HEK293 (cell line): ENCODE data around the gene TNFAIP8.

ENCODE experiments used
- MYNN ChIP-seq: fragments of 450-650 bp; formaldehyde crosslinking; IDR thresholded peaks from 2 replicates; pipeline ENCODE4 v1.5.1; 2016; ENCODE audit warnings: missing biosample characterization, missing genetic modification characterization, borderline replicate concordance
- SETDB1 ChIP-seq: IDR thresholded peaks from one replicate; pipeline ENCODE4 v1.6.1; 2017; ENCODE audit warnings: mild to moderate bottlenecking, low read length, moderate library complexity, mixed read lengths; ENCODE audit not compliant: insufficient read length
- ZNF138 ChIP-seq: fragments of 450-650 bp; formaldehyde crosslinking; IDR thresholded peaks from 2 replicates; pipeline ENCODE4 v1.5.1; 2016; ENCODE audit warnings: missing biosample characterization, missing genetic modification characterization, borderline replicate concordance
- ZNF175 ChIP-seq: fragments of 450-650 bp; formaldehyde crosslinking; IDR thresholded peaks from 2 replicates; pipeline ENCODE4 v1.5.1; 2016; ENCODE audit warnings: missing biosample characterization, missing genetic modification characterization
- ZNF548 ChIP-seq: fragments of 450-650 bp; formaldehyde crosslinking; IDR thresholded peaks from 2 replicates; pipeline ENCODE4 v1.5.1; 2016; ENCODE audit warnings: missing biosample characterization, missing genetic modification characterization
- ZNF561 ChIP-seq: fragments of 450-650 bp; IDR thresholded peaks from 2 replicates; pipeline ENCODE4 v1.5.1; 2018; ENCODE audit warnings: missing biosample characterization, missing genetic modification characterization, borderline replicate concordance
- ZNF76 ChIP-seq: fragments of 450-650 bp; formaldehyde crosslinking; IDR thresholded peaks from 2 replicates; pipeline ENCODE4; 2016; ENCODE audit warnings: low read depth, missing biosample characterization, missing genetic modification characterization, borderline replicate concordance
- ZNF776 ChIP-seq: fragments of 450-650 bp; formaldehyde crosslinking; IDR thresholded peaks from 2 replicates; pipeline ENCODE4 v1.5.0; 2017; ENCODE audit warnings: missing biosample characterization, missing genetic modification characterization, borderline replicate concordance
- TF ChIP-seq, protein P1 (sequence below): fragments of 450-650 bp; formaldehyde crosslinking; IDR thresholded peaks from 2 replicates; pipeline ENCODE4 v1.5.1; 2016; ENCODE audit warnings: missing biosample characterization, missing genetic modification characterization
- TF ChIP-seq, protein P2 (sequence below): fragments of 450-650 bp; formaldehyde crosslinking; IDR thresholded peaks from 2 replicates; pipeline ENCODE4 v1.5.1; 2016; ENCODE audit warnings: missing biosample characterization, missing genetic modification characterization, low read depth
- TF ChIP-seq, protein P3 (sequence below): fragments of 450-650 bp; formaldehyde crosslinking; IDR thresholded peaks from 2 replicates; pipeline ENCODE4 v1.5.1; 2016; ENCODE audit warnings: missing biosample characterization, missing genetic modification characterization

DNA sequence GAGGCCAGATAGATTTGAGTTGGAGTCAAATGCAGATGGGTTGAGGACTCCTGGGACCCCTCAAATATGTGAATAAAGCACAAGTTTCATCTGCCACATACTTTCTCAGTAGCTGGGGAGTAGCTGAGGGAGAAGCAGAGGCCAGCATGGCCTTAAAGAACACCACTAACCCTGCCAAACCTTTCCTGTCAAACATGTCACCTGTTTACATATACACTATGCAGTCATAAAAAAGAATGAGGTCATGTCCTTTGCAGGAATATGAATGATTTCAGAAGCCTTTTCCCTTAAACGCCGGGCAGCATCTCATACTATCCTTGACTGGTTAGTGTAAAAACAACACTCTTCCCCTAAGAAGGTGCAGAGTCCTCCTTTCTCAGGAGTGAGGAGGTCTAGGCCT is 71.2 kb downstream of the TNFAIP8 start:
- TF ChIP-seq, protein P1, sequence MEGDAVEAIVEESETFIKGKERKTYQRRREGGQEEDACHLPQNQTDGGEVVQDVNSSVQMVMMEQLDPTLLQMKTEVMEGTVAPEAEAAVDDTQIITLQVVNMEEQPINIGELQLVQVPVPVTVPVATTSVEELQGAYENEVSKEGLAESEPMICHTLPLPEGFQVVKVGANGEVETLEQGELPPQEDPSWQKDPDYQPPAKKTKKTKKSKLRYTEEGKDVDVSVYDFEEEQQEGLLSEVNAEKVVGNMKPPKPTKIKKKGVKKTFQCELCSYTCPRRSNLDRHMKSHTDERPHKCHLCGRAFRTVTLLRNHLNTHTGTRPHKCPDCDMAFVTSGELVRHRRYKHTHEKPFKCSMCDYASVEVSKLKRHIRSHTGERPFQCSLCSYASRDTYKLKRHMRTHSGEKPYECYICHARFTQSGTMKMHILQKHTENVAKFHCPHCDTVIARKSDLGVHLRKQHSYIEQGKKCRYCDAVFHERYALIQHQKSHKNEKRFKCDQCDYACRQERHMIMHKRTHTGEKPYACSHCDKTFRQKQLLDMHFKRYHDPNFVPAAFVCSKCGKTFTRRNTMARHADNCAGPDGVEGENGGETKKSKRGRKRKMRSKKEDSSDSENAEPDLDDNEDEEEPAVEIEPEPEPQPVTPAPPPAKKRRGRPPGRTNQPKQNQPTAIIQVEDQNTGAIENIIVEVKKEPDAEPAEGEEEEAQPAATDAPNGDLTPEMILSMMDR (tag by site-specific recombination) = no peak
- TF ChIP-seq SETDB1 = no peak
- no peak for TF ChIP-seq MYNN
- no peak for TF ChIP-seq ZNF175
- TF ChIP-seq ZNF776 (tag by site-specific recombination) = no peak
- TF ChIP-seq, protein P2, sequence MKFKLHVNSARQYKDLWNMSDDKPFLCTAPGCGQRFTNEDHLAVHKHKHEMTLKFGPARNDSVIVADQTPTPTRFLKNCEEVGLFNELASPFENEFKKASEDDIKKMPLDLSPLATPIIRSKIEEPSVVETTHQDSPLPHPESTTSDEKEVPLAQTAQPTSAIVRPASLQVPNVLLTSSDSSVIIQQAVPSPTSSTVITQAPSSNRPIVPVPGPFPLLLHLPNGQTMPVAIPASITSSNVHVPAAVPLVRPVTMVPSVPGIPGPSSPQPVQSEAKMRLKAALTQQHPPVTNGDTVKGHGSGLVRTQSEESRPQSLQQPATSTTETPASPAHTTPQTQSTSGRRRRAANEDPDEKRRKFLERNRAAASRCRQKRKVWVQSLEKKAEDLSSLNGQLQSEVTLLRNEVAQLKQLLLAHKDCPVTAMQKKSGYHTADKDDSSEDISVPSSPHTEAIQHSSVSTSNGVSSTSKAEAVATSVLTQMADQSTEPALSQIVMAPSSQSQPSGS (tag by site-specific recombination) = peak; percentile 58; the same call in 1 of the 2 replicates
- TF ChIP-seq, protein P3, sequence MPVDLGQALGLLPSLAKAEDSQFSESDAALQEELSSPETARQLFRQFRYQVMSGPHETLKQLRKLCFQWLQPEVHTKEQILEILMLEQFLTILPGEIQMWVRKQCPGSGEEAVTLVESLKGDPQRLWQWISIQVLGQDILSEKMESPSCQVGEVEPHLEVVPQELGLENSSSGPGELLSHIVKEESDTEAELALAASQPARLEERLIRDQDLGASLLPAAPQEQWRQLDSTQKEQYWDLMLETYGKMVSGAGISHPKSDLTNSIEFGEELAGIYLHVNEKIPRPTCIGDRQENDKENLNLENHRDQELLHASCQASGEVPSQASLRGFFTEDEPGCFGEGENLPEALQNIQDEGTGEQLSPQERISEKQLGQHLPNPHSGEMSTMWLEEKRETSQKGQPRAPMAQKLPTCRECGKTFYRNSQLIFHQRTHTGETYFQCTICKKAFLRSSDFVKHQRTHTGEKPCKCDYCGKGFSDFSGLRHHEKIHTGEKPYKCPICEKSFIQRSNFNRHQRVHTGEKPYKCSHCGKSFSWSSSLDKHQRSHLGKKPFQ (tag by site-specific recombination) = no peak
- no peak for TF ChIP-seq ZNF138
- no peak for TF ChIP-seq ZNF561 (tag by site-specific recombination)
- TF ChIP-seq ZNF548 = no peak
- TF ChIP-seq ZNF76 (tag by site-specific recombination) = no peak
